Epithelial cell of proximal tubule (primary cell): ENCODE measurements around the gene OSBPL2. TPM values are rescaled to one million over a fixed set of nuclear protein-coding genes. Genes with fewer than 3 reads are reported as not detected.

Experiments used
- DNase-seq: peaks from one replicate; pipeline ENCODE4 v3.0.0-alpha.2; 2011; ENCODE audit warnings: low read depth
- H3K4me3 ChIP-seq: 2 replicates; pipeline ENCODE4 v1.5.1; 2011; ENCODE audit warnings: low read depth, mild to moderate bottlenecking, low read length
- CTCF ChIP-seq: conservative IDR thresholded peaks from 2 replicates; pipeline ENCODE4 v1.5.1; 2012; ENCODE audit warnings: low read depth, mild to moderate bottlenecking, low read length
- total RNA-seq: library from RNA; depleted of rRNA; stranded (reverse); fragments of >200 nt; gene quantifications from 2 replicates; pipeline ENCODE4 v1.2.3, GENCODE V29; 2015

Gene OSBPL2
- total RNA-seq, 1 donor from 2014 or later, result 20.6 TPM

GRCh38 chr20:62293946-62294345, 55.6 kb downstream of the OSBPL2 start:
- no peak overlapping the region for H3K4me3 ChIP-seq
- no peak for TF ChIP-seq CTCF
- DNase-seq, result no peak

- no peak for DNase-seq
These were observed 56.2 kb downstream of the OSBPL2 start for GRCh38 chr20:62294516-62294915.

GRCh38 chr20:62296724-62297448, 58.6 kb downstream of the OSBPL2 start:
- H3K4me3 ChIP-seq, result no peak overlapping the region
- no peak for TF ChIP-seq CTCF
- no peak for DNase-seq

More at GRCh38 chr20:62294516-62294915, 56.2 kb downstream of the OSBPL2 start:
- no peak for TF ChIP-seq CTCF
- no peak overlapping the region for H3K4me3 ChIP-seq

GRCh38 chr20:62297449-62298227, 59.3 kb downstream of the OSBPL2 start:
- no peak for TF ChIP-seq CTCF
- no peak for DNase-seq
- H3K4me3 ChIP-seq, result no peak overlapping the region

DNA sequence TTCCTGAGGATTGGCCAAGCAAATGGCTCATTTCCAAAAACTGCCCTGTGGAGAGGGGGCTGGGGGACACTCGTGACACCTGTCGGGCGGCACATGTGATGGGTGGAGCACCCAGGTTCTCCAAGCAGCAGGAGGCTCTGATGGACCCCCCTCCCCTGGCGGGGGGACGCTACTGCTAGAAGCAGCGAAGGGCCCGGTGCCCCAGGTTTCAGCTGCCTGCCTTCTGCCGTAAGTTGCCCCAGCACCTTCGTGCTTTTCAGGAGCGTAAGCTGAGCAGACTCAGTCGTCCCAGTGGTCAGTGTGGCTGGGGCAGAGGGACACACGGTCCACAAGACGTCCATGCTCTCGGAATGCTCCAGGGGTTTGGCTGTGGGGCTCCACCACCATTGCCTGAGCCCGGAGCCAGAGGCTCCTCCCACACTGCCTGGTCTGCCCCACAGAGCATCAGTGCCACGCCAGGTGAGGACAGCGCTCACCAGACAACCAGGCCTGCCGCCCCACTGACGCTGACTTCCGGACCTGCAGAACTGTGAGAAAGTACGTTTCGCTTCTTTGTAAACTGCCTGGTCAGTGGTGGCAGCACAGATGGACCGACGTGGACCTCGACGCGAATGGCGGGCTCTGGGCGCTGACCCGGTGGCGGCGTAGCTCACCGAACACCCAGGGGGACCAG, 60.4 kb downstream of the OSBPL2 start:
- H3K4me3 ChIP-seq, result no peak overlapping the region
- DNase-seq, result no peak
- TF ChIP-seq CTCF, result no peak

GRCh38 chr20:62299666-62300236, 61.4 kb downstream of the OSBPL2 start:
- H3K4me3 ChIP-seq, result no peak overlapping the region
- no peak for DNase-seq
- TF ChIP-seq CTCF, result no peak
